ENCODE measurements around the gene MYBPC1.

DNA sequence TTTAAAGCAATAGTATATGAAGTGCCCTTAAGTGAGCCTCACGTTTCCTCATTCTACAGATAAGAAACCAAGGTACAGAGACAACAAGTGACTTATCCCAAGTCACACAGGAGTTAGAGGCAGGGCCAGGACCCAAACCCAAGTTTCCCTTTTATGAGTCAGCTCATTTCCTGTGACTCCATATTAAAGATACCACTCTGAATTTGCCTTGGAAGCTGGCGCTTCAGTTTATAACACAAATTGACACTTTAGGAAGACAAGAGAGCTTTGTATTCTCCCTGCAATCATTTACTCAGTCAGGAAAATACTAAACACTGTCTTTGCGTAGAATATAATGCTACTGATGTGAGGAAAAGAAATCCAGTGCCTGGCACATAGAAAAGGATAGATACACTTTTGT, 43.2 kb downstream of the MYBPC1 start:
- TF ChIP-seq, protein P1, sequence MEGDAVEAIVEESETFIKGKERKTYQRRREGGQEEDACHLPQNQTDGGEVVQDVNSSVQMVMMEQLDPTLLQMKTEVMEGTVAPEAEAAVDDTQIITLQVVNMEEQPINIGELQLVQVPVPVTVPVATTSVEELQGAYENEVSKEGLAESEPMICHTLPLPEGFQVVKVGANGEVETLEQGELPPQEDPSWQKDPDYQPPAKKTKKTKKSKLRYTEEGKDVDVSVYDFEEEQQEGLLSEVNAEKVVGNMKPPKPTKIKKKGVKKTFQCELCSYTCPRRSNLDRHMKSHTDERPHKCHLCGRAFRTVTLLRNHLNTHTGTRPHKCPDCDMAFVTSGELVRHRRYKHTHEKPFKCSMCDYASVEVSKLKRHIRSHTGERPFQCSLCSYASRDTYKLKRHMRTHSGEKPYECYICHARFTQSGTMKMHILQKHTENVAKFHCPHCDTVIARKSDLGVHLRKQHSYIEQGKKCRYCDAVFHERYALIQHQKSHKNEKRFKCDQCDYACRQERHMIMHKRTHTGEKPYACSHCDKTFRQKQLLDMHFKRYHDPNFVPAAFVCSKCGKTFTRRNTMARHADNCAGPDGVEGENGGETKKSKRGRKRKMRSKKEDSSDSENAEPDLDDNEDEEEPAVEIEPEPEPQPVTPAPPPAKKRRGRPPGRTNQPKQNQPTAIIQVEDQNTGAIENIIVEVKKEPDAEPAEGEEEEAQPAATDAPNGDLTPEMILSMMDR (conservative IDR thresholded peaks at IDR 0.05; ENCODE audit: low read depth in 2 of 2), result no peak
- TF ChIP-seq EZH2phosphoT487 (IDR thresholded peaks at IDR 0.05; ENCODE audit: unreplicated experiment), result no peak
- no peak for TF ChIP-seq CREB1 (CRISPR knock-in tag; IDR thresholded peaks at IDR 0.05; ENCODE audit: low read depth)
- TF ChIP-seq EZH2 (IDR thresholded peaks at IDR 0.05; ENCODE audit: low read depth, unreplicated experiment), result no peak
- no peak for TF ChIP-seq ZNF331 (CRISPR knock-in tag; IDR thresholded peaks at IDR 0.05; ENCODE audit: low read depth)
- TF ChIP-seq, protein P2, sequence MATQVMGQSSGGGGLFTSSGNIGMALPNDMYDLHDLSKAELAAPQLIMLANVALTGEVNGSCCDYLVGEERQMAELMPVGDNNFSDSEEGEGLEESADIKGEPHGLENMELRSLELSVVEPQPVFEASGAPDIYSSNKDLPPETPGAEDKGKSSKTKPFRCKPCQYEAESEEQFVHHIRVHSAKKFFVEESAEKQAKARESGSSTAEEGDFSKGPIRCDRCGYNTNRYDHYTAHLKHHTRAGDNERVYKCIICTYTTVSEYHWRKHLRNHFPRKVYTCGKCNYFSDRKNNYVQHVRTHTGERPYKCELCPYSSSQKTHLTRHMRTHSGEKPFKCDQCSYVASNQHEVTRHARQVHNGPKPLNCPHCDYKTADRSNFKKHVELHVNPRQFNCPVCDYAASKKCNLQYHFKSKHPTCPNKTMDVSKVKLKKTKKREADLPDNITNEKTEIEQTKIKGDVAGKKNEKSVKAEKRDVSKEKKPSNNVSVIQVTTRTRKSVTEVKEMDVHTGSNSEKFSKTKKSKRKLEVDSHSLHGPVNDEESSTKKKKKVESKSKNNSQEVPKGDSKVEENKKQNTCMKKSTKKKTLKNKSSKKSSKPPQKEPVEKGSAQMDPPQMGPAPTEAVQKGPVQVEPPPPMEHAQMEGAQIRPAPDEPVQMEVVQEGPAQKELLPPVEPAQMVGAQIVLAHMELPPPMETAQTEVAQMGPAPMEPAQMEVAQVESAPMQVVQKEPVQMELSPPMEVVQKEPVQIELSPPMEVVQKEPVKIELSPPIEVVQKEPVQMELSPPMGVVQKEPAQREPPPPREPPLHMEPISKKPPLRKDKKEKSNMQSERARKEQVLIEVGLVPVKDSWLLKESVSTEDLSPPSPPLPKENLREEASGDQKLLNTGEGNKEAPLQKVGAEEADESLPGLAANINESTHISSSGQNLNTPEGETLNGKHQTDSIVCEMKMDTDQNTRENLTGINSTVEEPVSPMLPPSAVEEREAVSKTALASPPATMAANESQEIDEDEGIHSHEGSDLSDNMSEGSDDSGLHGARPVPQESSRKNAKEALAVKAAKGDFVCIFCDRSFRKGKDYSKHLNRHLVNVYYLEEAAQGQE (IDR thresholded peaks at IDR 0.05; ENCODE audit: unreplicated experiment), result no peak
- TF ChIP-seq POLR2AphosphoS5 (IDR thresholded peaks at IDR 0.05; ENCODE audit: low read depth), result no peak
- TF ChIP-seq JUNB (IDR thresholded peaks at IDR 0.05; ENCODE audit: unreplicated experiment), result no peak
- TF ChIP-seq, protein P3, sequence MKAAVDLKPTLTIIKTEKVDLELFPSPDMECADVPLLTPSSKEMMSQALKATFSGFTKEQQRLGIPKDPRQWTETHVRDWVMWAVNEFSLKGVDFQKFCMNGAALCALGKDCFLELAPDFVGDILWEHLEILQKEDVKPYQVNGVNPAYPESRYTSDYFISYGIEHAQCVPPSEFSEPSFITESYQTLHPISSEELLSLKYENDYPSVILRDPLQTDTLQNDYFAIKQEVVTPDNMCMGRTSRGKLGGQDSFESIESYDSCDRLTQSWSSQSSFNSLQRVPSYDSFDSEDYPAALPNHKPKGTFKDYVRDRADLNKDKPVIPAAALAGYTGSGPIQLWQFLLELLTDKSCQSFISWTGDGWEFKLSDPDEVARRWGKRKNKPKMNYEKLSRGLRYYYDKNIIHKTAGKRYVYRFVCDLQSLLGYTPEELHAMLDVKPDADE (IDR thresholded peaks at IDR 0.05), result no peak
- no peak for TF ChIP-seq NANOG (IDR thresholded peaks at IDR 0.05; ENCODE audit: borderline replicate concordance)
- no peak for TF ChIP-seq ZNF114 (CRISPR knock-in tag; IDR thresholded peaks at IDR 0.05)
- no peak for TF ChIP-seq STAT1 (IDR thresholded peaks at IDR 0.05; ENCODE audit: unreplicated experiment)

Measured in GM23338 (cell line).